ENCODE results near the gene HADHA. TPM values are rescaled to one million over a fixed set of nuclear protein-coding genes. Genes with fewer than 3 reads are reported as not detected.

HADHA gene
- total and polyA plus RNA-seq, 2 donors (not counting 3 experiments of a cell fraction or from before 2014, with no cell fraction given) = 79.4 to 158 TPM

- TF ChIP-seq POLR2A (IDR thresholded peaks at IDR 0.05; ENCODE audit: low read depth, low read length) (no peak), POLR2AphosphoS5 (IDR thresholded peaks at IDR 0.05; ENCODE audit: insufficient read depth, low read depth, low read length) (no peak), GATA2 (IDR thresholded peaks at IDR 0.05; ENCODE audit: insufficient read depth, insufficient read length, low read depth, low read length) (no peak), MAX (IDR thresholded peaks at IDR 0.05; ENCODE audit: insufficient read depth, insufficient read length) (no peak), EZH2 (IDR thresholded peaks at IDR 0.05; ENCODE audit: borderline replicate concordance, low read depth, low read length, severe bottlenecking) (no peak), JUN (IDR thresholded peaks at IDR 0.05; ENCODE audit: borderline replicate concordance, insufficient read depth, insufficient read length, low read depth) (no peak), MYC (IDR thresholded peaks at IDR 0.05; ENCODE audit: low read depth, low read length) (no peak), FOS (IDR thresholded peaks at IDR 0.05; ENCODE audit: borderline replicate concordance, insufficient read depth, low read length) (no peak), CTCF (IDR thresholded peaks at IDR 0.05; ENCODE audit: extremely low read depth in 1 of 2, insufficient read depth in 1 of 2, low read depth in 1 of 2, low read length in 2 of 2) (no peak)
- Histone ChIP-seq H3K36me3 (ENCODE audit: control insufficient read depth in 2 of 2, extremely low read depth in 1 of 2, insufficient read depth in 2 of 2, low read length in 2 of 2) (peaks cover 18 to 26% of the 10 kb centered on the region in 2 experiments), H4K20me1 (replicated peaks; ENCODE audit: control insufficient read depth, extremely low read depth, insufficient read depth, low read length) (no peaks in the 10 kb centered on the region), H2AFZ (ENCODE audit: low read depth, low read length) (no peak overlapping the region), H3K4me2 (ENCODE audit: insufficient read depth, low read length) (no peak overlapping the region), H3K9me1 (replicated peaks; ENCODE audit: control insufficient read depth, extremely low read depth, insufficient read depth, low read length) (no peaks in the 10 kb centered on the region), H3K9me3 (replicated peaks; ENCODE audit: control insufficient read depth, insufficient read depth, low read length) (no peaks in the 10 kb centered on the region), H3K4me3 (replicated peaks in 1 of 3; ENCODE audit: insufficient read depth in 1 of 3, low read depth in 1 of 3, low read length in 3 of 3) (no peak overlapping the region), H3K27me3 (ENCODE audit: control insufficient read depth in 2 of 2, insufficient read depth in 2 of 2, low read length in 2 of 2) (no peaks in the 10 kb centered on the region), H3K79me2 (ENCODE audit: control insufficient read depth, insufficient read depth, low read length) (no peaks in the 10 kb centered on the region), H3K9ac (replicated peaks; ENCODE audit: extremely low read depth, insufficient read depth, low read length) (no peak overlapping the region), H3K27ac (ENCODE audit: insufficient read depth, low read depth, low read length) (no peak overlapping the region), H3K4me1 (ENCODE audit: control insufficient read depth, extremely low read depth, insufficient read depth, low read length) (no peaks in the 10 kb centered on the region)
- FAIRE-seq (no peak), DNase-seq (ENCODE audit: low read depth, low spot score) (no peak)
- ChIA-PET CTCF (no interaction called here), POLR2A (no interaction called here)
- intact Hi-C loops (cut with micrococcal nuclease) (no loop called here), dilution Hi-C loops (cut with MboI; ENCODE audit: extremely low pct_ligation_motif_present, low sequenced_read_pairs) (no loop called here)
- no TSS peak for BruUV-seq (replicated peaks)
Measured at GRCh38 chr2:26216587-26216986, 27.8 kb downstream of the HADHA start.
